Liver (tissue), 9 donors: ENCODE data around the gene CDKN2B-AS1. TPM values are rescaled to one million over a fixed set of nuclear protein-coding genes. Genes with fewer than 3 reads are reported as not detected.

Experiments
- DNase-seq: peaks from one replicate; pipeline ENCODE4 v3.0.0-alpha.2; 2017; ENCODE audit warnings: low spot score
- H3K27ac ChIP-seq, 2 donors: one replicate each; pipeline ENCODE4 v1.7.0; 2013; ENCODE audit warnings: inconsistent platforms in 2 of 2, low read length in 2 of 2, control low read depth in 1 of 2, low read depth in 1 of 2, mild to moderate bottlenecking in 1 of 2
- H3K27me3 ChIP-seq, 4 donors: one replicate each; pipeline versions ENCODE4 v1.6.1 to v1.7.0; 2013; ENCODE audit warnings: low read length in 3 of 4, inconsistent platforms in 1 of 4, mild to moderate bottlenecking in 1 of 4, moderate library complexity in 1 of 4; ENCODE audit not compliant: control insufficient read depth in 4 of 4, insufficient read depth in 4 of 4
- H3K36me3 ChIP-seq, 4 donors: one replicate each; pipeline versions ENCODE4 v1.6.1 to v1.7.0; 2013; ENCODE audit warnings: low read length in 3 of 4, mild to moderate bottlenecking in 3 of 4, low read depth in 1 of 4, moderate library complexity in 1 of 4; ENCODE audit not compliant: control insufficient read depth in 4 of 4, insufficient read depth in 3 of 4
- H3K4me1 ChIP-seq, 4 donors: one replicate each; pipeline versions ENCODE4 v1.6.1 to v1.7.0; 2013; ENCODE audit warnings: low read length in 3 of 4, mild to moderate bottlenecking in 3 of 4, moderate library complexity in 1 of 4; ENCODE audit not compliant: control insufficient read depth in 4 of 4, insufficient read depth in 4 of 4
- H3K4me3 ChIP-seq, 3 donors: one replicate each; pipeline versions ENCODE4 v1.6.1 to v1.7.0; 2013; ENCODE audit warnings: low read length in 3 of 3, control low read depth in 1 of 3, low read depth in 1 of 3, mild to moderate bottlenecking in 1 of 3
- H3K9ac ChIP-seq, 2 donors: one replicate each; pipeline ENCODE4 v1.7.0; 2013; ENCODE audit warnings: low read length in 2 of 2, mild to moderate bottlenecking in 2 of 2, moderate library complexity in 2 of 2, control low read depth in 1 of 2, low read depth in 1 of 2
- H3K9me3 ChIP-seq, 4 donors: one replicate each; pipeline versions ENCODE4 v1.6.1 to v1.7.0; 2013; ENCODE audit warnings: low read length in 3 of 4; ENCODE audit not compliant: control insufficient read depth in 4 of 4
- ATF3 ChIP-seq: IDR thresholded peaks from 2 replicates; pipeline ENCODE4 v1.6.1; 2016; ENCODE audit warnings: antibody characterized with exemption
- CTCF ChIP-seq: fragments of 150-350 bp; IDR thresholded peaks from 2 replicates; pipeline ENCODE4 v1.5.1; 2017; ENCODE audit warnings: improper control_type of control experiment, low read depth, low read length; ENCODE audit not compliant: missing input control
- EGR1 ChIP-seq, 2 donors: IDR thresholded peaks; 2 replicates each; pipeline ENCODE4 v1.6.1; 2016 to 2018; ENCODE audit warnings: antibody characterized with exemption in 2 of 2, low read depth in 2 of 2
- FOXA1 ChIP-seq: IDR thresholded peaks from 2 replicates; pipeline ENCODE4 v1.6.1; 2016; ENCODE audit warnings: antibody characterized with exemption
- FOXA2 ChIP-seq: IDR thresholded peaks from 2 replicates; pipeline ENCODE4 v1.6.1; 2016; ENCODE audit warnings: antibody characterized with exemption
- GABPA ChIP-seq, 2 donors: IDR thresholded peaks in 1 of 2; conservative IDR thresholded peaks in 1 of 2; 2 replicates each; pipeline ENCODE4 v1.6.1; 2016; ENCODE audit warnings: antibody characterized with exemption in 2 of 2, mild to moderate bottlenecking in 1 of 2, moderate library complexity in 1 of 2
- HNF4A ChIP-seq, 2 donors: conservative IDR thresholded peaks; 2 replicates each; pipeline ENCODE4 v1.6.1; 2016; ENCODE audit warnings: antibody characterized with exemption in 2 of 2, mild to moderate bottlenecking in 2 of 2
- HNF4G ChIP-seq: IDR thresholded peaks from 2 replicates; pipeline ENCODE4 v1.6.1; 2016; ENCODE audit warnings: antibody characterized with exemption
- JUND ChIP-seq, 2 donors: IDR thresholded peaks; 2 replicates each; pipeline ENCODE4 v1.6.1; 2016; ENCODE audit warnings: antibody characterized with exemption in 2 of 2
- MAX ChIP-seq: IDR thresholded peaks from 2 replicates; pipeline ENCODE4 v1.6.1; 2016; ENCODE audit warnings: antibody characterized with exemption
- RAD21 ChIP-seq, 2 donors: IDR thresholded peaks; 2 replicates each; pipeline ENCODE4 v1.6.1; 2016; ENCODE audit warnings: antibody characterized with exemption in 2 of 2, mild to moderate bottlenecking in 2 of 2
- REST ChIP-seq: IDR thresholded peaks from 2 replicates; pipeline ENCODE4 v1.6.1; 2016; ENCODE audit warnings: antibody characterized with exemption, mild to moderate bottlenecking
- SP1 ChIP-seq: IDR thresholded peaks from 2 replicates; pipeline ENCODE4 v1.6.1; 2018; ENCODE audit warnings: antibody characterized with exemption, mild to moderate bottlenecking
- TAF1 ChIP-seq: conservative IDR thresholded peaks from 2 replicates; pipeline ENCODE4 v1.6.1; 2016; ENCODE audit warnings: antibody characterized with exemption, mild to moderate bottlenecking
- YY1 ChIP-seq: IDR thresholded peaks from 2 replicates; pipeline ENCODE4 v1.6.1; 2016; ENCODE audit warnings: antibody characterized with exemption, mild to moderate bottlenecking
- ZBTB33 ChIP-seq: IDR thresholded peaks from 2 replicates; pipeline ENCODE4 v1.6.1; 2016; ENCODE audit warnings: antibody characterized with exemption
- WGBS: extraction: QIAGEN DNeasy Blood & Tissue Kit; methylation state at CpG from one replicate; pipeline ENCODE4 v1.1.7; 2013; 5-methylcytosine and 5-hydroxymethylcytosine counted together
- polyA plus RNA-seq, 2 donors: library from polyadenylated mRNA; stranded (reverse) in 1 of 2; unstranded in 1 of 2; fragments of 200-250 nt in 1 of 2; fragments of >200 nt in 1 of 2; fragmentation: Nextera tagmentation in 1 of 2; extraction: Ambion mirVana in 1 of 2; gene quantifications; one replicate each; pipeline versions ENCODE4 v1.2.1 to v1.2.3, GENCODE V29; 2013 to 2015
- total RNA-seq, 2 donors: library from RNA; depleted of rRNA; stranded (reverse); fragments of >200 nt; gene quantifications; one replicate each; pipeline ENCODE4 v1.2.3, GENCODE V29; 2014
- donor health status: healthy.
- donor health status: healthy.
- donor health status: healthy.
- donor health status: healthy.
- donor health status: healthy.

The CDKN2B-AS1 gene
- total and polyA plus RNA-seq, 4 donors: 0.08 to 0.42 TPM; not detected in 2

- WGBS: 1% methylated on average over 51 of the region's 51 CpGs
- Histone ChIP-seq H3K27me3 (peaks cover 3 to 42% (median 22%) of the 10 kb centered on the region in 4 donors), H3K9ac (no peak overlapping the region)
Observed at GRCh38 chr9:21974722-21975409, 19.7 kb upstream of the CDKN2B-AS1 start.

GRCh38 chr9:21976334-21976875, 18.2 kb upstream of the CDKN2B-AS1 start:
- Histone ChIP-seq H3K27ac (no peak overlapping the region), H3K9me3 (no peaks in the 10 kb centered on the region), H3K27me3 (peaks cover 0 to 30% (median 15%) of the 10 kb centered on the region in 4 donors), H3K4me3 (no peak overlapping the region), H3K4me1 (peaks cover 3 to 15% (median 12%) of the 10 kb centered on the region in 4 donors), H3K36me3 (no peaks in the 10 kb centered on the region), H3K9ac (no peak overlapping the region)
- DNase-seq: no peak
- 27% methylated on average over 19 of the region's 19 CpGs for WGBS
- TF ChIP-seq RAD21 (IDR thresholded peaks at IDR 0.05) (no peak), EGR1 (IDR thresholded peaks at IDR 0.05; ENCODE audit: low read depth in 2 of 2) (no peak), ZBTB33 (no peak), MAX (no peak), SP1 (no peak), GABPA (IDR thresholded peaks at IDR 0.05 in 1 of 2, conservative IDR thresholded peaks at IDR 0.05 in 1 of 2) (no peak), YY1 (no peak), HNF4A (conservative IDR thresholded peaks at IDR 0.05) (no peak), CTCF (no peak), ATF3 (no peak), TAF1 (no peak), JUND (IDR thresholded peaks at IDR 0.05) (no peak), REST (no peak), HNF4G (no peak), FOXA2 (no peak), FOXA1 (no peak)

More at GRCh38 chr9:21974722-21975409, 19.7 kb upstream of the CDKN2B-AS1 start:
- H3K27ac ChIP-seq: no peak overlapping the region
- no peaks in the 10 kb centered on the region for H3K36me3 ChIP-seq
- TF ChIP-seq CTCF (no peak), FOXA2 (no peak), JUND (IDR thresholded peaks at IDR 0.05) (no peak), RAD21 (IDR thresholded peaks at IDR 0.05) (no peak)
- peaks cover 0 to 6% (median 0%) of the 10 kb centered on the region in 4 donors for H3K9me3 ChIP-seq
- peaks cover 6 to 15% (median 12%) of the 10 kb centered on the region in 4 donors for H3K4me1 ChIP-seq
- peak overlapping the region; percentile 18 to 53 (median 46) for H3K4me3 ChIP-seq
- no peak for DNase-seq
